ENCODE measurements around the gene EWSR1.

Gene EWSR1

GRCh38 chr22:29298641-29299040, 30.6 kb downstream of the EWSR1 start:
- Histone ChIP-seq H3K27me3 (ENCODE audit: control insufficient read depth in 1 of 2, insufficient read depth in 2 of 2, low read length in 2 of 2) (no peaks in the 10 kb centered on the region), H3K9ac (ENCODE audit: low read depth in 1 of 2, low read length in 2 of 2) (no peak overlapping the region), H3K27ac (ENCODE audit: low read depth, low read length) (no peak overlapping the region), H3K4me3 (ENCODE audit: low read depth in 1 of 2, low read length in 2 of 2) (no peak overlapping the region), H3K9me3 (ENCODE audit: control insufficient read depth in 1 of 2, low read length in 2 of 2) (no peaks in the 10 kb centered on the region), H3K36me3 (ENCODE audit: control insufficient read depth in 1 of 2, insufficient read depth in 2 of 2, low read length in 2 of 2) (peaks cover 51 to 76% of the 10 kb centered on the region in 2 donors), H3K4me1 (ENCODE audit: control insufficient read depth in 1 of 2, insufficient read depth in 2 of 2, low read length in 2 of 2) (peaks cover 21 to 24% of the 10 kb centered on the region in 2 donors)

- no peak overlapping the region for H3K27ac ChIP-seq (ENCODE audit: low read depth, low read length)
- H3K9ac ChIP-seq (ENCODE audit: low read depth in 1 of 2, low read length in 2 of 2): no peak overlapping the region
- peaks cover 21 to 24% of the 10 kb centered on the region in 2 donors for H3K4me1 ChIP-seq (ENCODE audit: control insufficient read depth in 1 of 2, insufficient read depth in 2 of 2, low read length in 2 of 2)
- no peaks in the 10 kb centered on the region for H3K27me3 ChIP-seq (ENCODE audit: control insufficient read depth in 1 of 2, insufficient read depth in 2 of 2, low read length in 2 of 2)
- H3K36me3 ChIP-seq (ENCODE audit: control insufficient read depth in 1 of 2, insufficient read depth in 2 of 2, low read length in 2 of 2): peaks cover 49 to 69% of the 10 kb centered on the region in 2 donors
- H3K9me3 ChIP-seq (ENCODE audit: control insufficient read depth in 1 of 2, low read length in 2 of 2): no peaks in the 10 kb centered on the region
- H3K4me3 ChIP-seq (ENCODE audit: low read depth in 1 of 2, low read length in 2 of 2): no peak overlapping the region
These were observed 31.2 kb downstream of the EWSR1 start for GRCh38 chr22:29299136-29299900.

DNA sequence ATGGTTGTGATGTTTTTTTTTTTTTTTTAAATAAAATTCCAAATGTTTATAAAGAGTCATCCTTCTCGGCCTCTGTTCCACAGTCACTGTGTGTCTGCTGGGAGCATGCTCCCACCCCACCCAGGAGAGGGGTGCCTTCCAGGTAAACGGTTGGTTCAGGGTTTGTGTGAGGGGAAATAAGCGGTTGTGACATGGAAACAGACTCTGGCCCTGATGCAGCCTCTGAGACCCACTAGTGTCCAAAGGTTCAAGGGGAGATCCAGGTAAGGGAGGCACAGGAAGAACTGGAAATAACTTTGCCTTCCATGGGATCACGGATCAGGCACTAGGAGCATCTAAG, 32.4 kb downstream of the EWSR1 start:
- Histone ChIP-seq H3K4me3 (ENCODE audit: low read depth in 1 of 2, low read length in 2 of 2) (no peak overlapping the region), H3K4me1 (ENCODE audit: control insufficient read depth in 1 of 2, insufficient read depth in 2 of 2, low read length in 2 of 2) (peaks cover 21 to 24% of the 10 kb centered on the region in 2 donors), H3K9me3 (ENCODE audit: control insufficient read depth in 1 of 2, low read length in 2 of 2) (no peaks in the 10 kb centered on the region), H3K27me3 (ENCODE audit: control insufficient read depth in 1 of 2, insufficient read depth in 2 of 2, low read length in 2 of 2) (no peaks in the 10 kb centered on the region), H3K9ac (ENCODE audit: low read depth in 1 of 2, low read length in 2 of 2) (no peak overlapping the region), H3K27ac (ENCODE audit: low read depth, low read length) (no peak overlapping the region), H3K36me3 (ENCODE audit: control insufficient read depth in 1 of 2, insufficient read depth in 2 of 2, low read length in 2 of 2) (peaks cover 45 to 59% of the 10 kb centered on the region in 2 donors)

DNA sequence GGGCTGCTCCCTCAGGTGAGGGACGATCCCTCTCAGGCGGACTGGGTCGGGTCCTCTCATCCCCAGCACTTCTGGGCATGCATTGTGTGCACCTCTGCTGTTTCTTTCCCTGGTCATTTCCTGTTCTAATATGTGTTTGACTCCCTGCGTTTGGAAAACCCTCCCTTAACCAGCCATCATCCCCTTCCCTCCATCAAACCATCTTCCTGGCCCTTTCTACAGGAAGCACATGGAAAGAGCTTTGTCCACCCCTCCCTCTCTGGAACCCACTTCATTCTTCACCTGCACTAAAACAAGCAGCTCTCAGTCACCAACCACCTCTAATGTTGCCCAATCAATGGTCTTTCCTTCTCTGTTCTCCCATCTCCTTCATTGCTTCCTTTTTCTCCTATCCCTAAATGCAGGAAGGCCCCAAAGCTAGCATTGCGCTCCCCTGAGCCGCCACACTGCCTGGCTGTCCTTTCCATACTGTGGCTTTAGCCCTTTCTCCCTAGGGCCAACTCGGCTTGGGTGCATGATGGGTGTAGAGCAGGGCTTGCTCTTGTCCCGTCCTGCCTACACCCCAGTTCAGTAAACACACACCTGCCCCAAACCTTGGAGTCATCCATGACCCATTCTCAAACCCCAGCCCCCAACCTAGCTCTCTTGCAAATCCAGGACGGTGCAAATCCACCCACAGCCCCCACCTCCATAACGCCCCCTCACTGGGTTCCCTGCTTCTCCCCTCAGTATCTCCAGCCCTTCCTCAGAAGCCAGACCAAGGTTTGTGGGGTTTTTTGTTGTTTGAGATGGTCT, 32.9 kb downstream of the EWSR1 start:
- Histone ChIP-seq H3K4me1 (ENCODE audit: control insufficient read depth in 1 of 2, insufficient read depth in 2 of 2, low read length in 2 of 2) (peaks cover 24 to 26% of the 10 kb centered on the region in 2 donors), H3K27me3 (ENCODE audit: control insufficient read depth in 1 of 2, insufficient read depth in 2 of 2, low read length in 2 of 2) (no peaks in the 10 kb centered on the region), H3K36me3 (ENCODE audit: control insufficient read depth in 1 of 2, insufficient read depth in 2 of 2, low read length in 2 of 2) (peaks cover 41 to 53% of the 10 kb centered on the region in 2 donors), H3K27ac (ENCODE audit: low read depth, low read length) (no peak overlapping the region), H3K4me3 (ENCODE audit: low read depth in 1 of 2, low read length in 2 of 2) (no peak overlapping the region), H3K9me3 (ENCODE audit: control insufficient read depth in 1 of 2, low read length in 2 of 2) (no peaks in the 10 kb centered on the region), H3K9ac (ENCODE audit: low read depth in 1 of 2, low read length in 2 of 2) (no peak overlapping the region)

GRCh38 chr22:29301716-29302401, 33.8 kb downstream of the EWSR1 start:
- Histone ChIP-seq H3K4me3 (ENCODE audit: low read depth in 1 of 2, low read length in 2 of 2) (no peak overlapping the region), H3K4me1 (ENCODE audit: control insufficient read depth in 1 of 2, insufficient read depth in 2 of 2, low read length in 2 of 2) (peaks cover 25 to 28% of the 10 kb centered on the region in 2 donors), H3K27me3 (ENCODE audit: control insufficient read depth in 1 of 2, insufficient read depth in 2 of 2, low read length in 2 of 2) (no peaks in the 10 kb centered on the region), H3K27ac (ENCODE audit: low read depth, low read length) (no peak overlapping the region), H3K9me3 (ENCODE audit: control insufficient read depth in 1 of 2, low read length in 2 of 2) (no peaks in the 10 kb centered on the region), H3K36me3 (ENCODE audit: control insufficient read depth in 1 of 2, insufficient read depth in 2 of 2, low read length in 2 of 2) (peaks cover 35 to 44% of the 10 kb centered on the region in 2 donors), H3K9ac (ENCODE audit: low read depth in 1 of 2, low read length in 2 of 2) (no peak overlapping the region)

GRCh38 chr22:29302402-29302680, 34.3 kb downstream of the EWSR1 start:
- Histone ChIP-seq H3K9ac (ENCODE audit: low read depth in 1 of 2, low read length in 2 of 2) (no peak overlapping the region), H3K4me3 (ENCODE audit: low read depth in 1 of 2, low read length in 2 of 2) (no peak overlapping the region), H3K36me3 (ENCODE audit: control insufficient read depth in 1 of 2, insufficient read depth in 2 of 2, low read length in 2 of 2) (peaks cover 31 to 40% of the 10 kb centered on the region in 2 donors), H3K4me1 (ENCODE audit: control insufficient read depth in 1 of 2, insufficient read depth in 2 of 2, low read length in 2 of 2) (peaks cover 25 to 30% of the 10 kb centered on the region in 2 donors), H3K9me3 (ENCODE audit: control insufficient read depth in 1 of 2, low read length in 2 of 2) (no peaks in the 10 kb centered on the region), H3K27ac (ENCODE audit: low read depth, low read length) (no peak overlapping the region), H3K27me3 (ENCODE audit: control insufficient read depth in 1 of 2, insufficient read depth in 2 of 2, low read length in 2 of 2) (no peaks in the 10 kb centered on the region)

DNA sequence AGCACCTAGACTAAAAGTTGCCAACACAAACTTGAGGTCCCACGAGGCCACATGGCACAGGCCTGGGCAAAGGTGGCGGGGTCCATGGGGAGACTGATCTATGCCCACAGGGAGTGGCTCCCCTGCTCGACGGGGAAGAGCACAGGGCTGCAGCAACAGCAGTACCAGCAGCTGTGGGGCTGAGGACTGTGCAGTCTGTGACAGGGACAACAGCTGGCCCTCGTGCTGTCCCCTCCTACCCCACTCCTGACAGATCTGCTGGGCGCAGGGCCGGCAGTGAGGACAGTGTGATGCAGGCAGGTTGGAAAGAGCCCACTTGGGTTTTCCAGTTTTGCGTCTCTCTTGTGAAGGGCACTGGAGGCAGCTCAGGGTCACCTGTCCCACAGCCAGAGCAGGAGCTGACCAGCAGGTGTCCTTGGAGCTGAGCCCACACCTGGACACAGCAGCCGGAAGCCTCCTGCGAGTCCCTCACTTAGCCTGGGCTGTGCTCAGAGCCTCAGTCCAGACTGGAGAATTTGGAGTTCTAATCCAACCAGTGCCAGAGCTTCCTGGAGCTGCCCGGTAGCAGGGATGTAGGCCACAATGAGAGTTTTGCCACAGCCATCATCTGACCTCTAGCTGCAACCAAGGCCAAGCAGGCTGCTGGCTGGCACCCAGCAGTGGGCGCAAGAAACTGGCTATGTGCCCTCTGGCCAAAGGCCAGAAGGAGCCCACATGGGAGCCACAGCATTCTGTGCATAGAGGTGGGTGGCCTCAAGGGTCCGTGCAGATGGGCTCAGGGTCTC, 34.8 kb downstream of the EWSR1 start:
- H3K27me3 ChIP-seq (ENCODE audit: control insufficient read depth in 1 of 2, insufficient read depth in 2 of 2, low read length in 2 of 2): no peaks in the 10 kb centered on the region
- peak overlapping the region; percentile 15 to 30 for H3K9ac ChIP-seq (ENCODE audit: low read depth in 1 of 2, low read length in 2 of 2)
- H3K27ac ChIP-seq (ENCODE audit: low read depth, low read length): peak overlapping the region; percentile 57

DNA sequence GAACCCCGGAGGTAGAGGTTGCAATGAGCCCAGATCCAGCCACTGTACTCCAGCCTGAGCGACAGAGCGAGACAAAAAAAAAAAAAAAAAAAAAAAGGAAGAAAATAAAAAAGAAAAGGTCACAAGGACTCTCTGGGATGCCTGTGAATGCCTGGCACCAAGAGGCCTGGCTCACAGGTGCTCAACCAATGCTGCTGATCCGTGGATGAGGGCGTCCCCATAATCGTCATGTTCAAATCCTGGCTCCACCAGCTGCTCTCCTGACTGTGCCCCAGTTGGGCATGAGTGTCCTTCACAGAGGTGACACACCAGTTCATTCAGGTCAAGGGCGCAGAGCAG, 37.7 kb downstream of the EWSR1 start:
- Histone ChIP-seq H3K4me3 (ENCODE audit: low read depth in 1 of 2, low read length in 2 of 2) (peak overlapping the region; percentile 75 to 86), H3K36me3 (ENCODE audit: control insufficient read depth in 1 of 2, insufficient read depth in 2 of 2, low read length in 2 of 2) (peaks cover 3 to 7% of the 10 kb centered on the region in 2 donors), H3K4me1 (ENCODE audit: control insufficient read depth in 1 of 2, insufficient read depth in 2 of 2, low read length in 2 of 2) (peaks cover 54 to 62% of the 10 kb centered on the region in 2 donors), H3K9me3 (ENCODE audit: control insufficient read depth in 1 of 2, low read length in 2 of 2) (no peaks in the 10 kb centered on the region), H3K27ac (ENCODE audit: low read depth, low read length) (no peak overlapping the region), H3K9ac (ENCODE audit: low read depth in 1 of 2, low read length in 2 of 2) (peak overlapping the region in 1 of 2 donors; percentile 57), H3K27me3 (ENCODE audit: control insufficient read depth in 1 of 2, insufficient read depth in 2 of 2, low read length in 2 of 2) (no peaks in the 10 kb centered on the region)

More for the DNA sequence above, 34.8 kb downstream of the EWSR1 start:
- H3K4me1 ChIP-seq (ENCODE audit: control insufficient read depth in 1 of 2, insufficient read depth in 2 of 2, low read length in 2 of 2): peaks cover 29 to 35% of the 10 kb centered on the region in 2 donors
- no peaks in the 10 kb centered on the region for H3K9me3 ChIP-seq (ENCODE audit: control insufficient read depth in 1 of 2, low read length in 2 of 2)
- peak overlapping the region in 1 of 2 donors; percentile 6 for H3K4me3 ChIP-seq (ENCODE audit: low read depth in 1 of 2, low read length in 2 of 2)
- peaks cover 26 to 34% of the 10 kb centered on the region in 2 donors for H3K36me3 ChIP-seq (ENCODE audit: control insufficient read depth in 1 of 2, insufficient read depth in 2 of 2, low read length in 2 of 2)

DNA sequence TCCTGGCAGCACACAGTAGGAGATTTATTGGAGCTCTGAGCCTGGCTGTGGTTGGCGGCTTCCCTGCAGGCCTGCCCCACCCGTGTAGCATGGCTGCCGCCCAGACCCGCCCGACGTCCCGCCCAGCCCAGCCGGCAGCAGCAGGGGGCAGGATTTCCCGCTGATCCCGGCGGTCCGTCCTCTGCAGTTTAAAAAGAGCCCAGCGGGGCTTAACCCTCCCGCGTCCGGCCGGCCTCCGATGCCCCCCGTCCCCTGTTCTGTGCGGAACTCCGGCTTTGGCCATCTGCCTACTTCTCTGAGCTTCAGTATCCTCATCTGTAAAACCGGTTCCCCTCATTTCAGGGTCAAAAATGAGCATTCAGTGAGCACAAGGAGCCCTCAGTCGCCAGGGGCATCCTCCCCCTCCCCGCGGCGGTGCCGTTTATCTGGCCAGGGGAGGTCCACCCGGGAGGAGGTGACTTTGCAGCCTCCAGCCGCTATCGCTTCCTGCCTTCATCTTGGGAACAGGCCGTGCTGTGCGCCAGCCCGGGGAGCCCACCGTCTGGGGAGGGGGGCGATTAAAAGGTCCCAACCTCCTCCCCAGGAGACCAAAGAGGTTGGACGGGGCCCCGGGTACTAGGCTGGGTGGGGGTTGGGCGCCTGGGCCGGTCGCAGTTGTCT, 38.2 kb downstream of the EWSR1 start, which contains the start of gene GAS2L1:
Gene GAS2L1 (plus strand): TSS at position 476 of the 660 bp plus-strand sequence. CDS start 1,456 bp downstream, outside the sequence.
- Histone ChIP-seq H3K4me1 (ENCODE audit: control insufficient read depth in 1 of 2, insufficient read depth in 2 of 2, low read length in 2 of 2) (peaks cover 56 to 66% of the 10 kb centered on the region in 2 donors), H3K27me3 (ENCODE audit: control insufficient read depth in 1 of 2, insufficient read depth in 2 of 2, low read length in 2 of 2) (no peaks in the 10 kb centered on the region), H3K4me3 (ENCODE audit: low read depth in 1 of 2, low read length in 2 of 2) (peak within 1 kb of the TSS; percentile 75 to 86), H3K9me3 (ENCODE audit: control insufficient read depth in 1 of 2, low read length in 2 of 2) (no peaks in the 10 kb centered on the region), H3K27ac (ENCODE audit: low read depth, low read length) (peak within 1 kb of the TSS; percentile 66), H3K36me3 (ENCODE audit: control insufficient read depth in 1 of 2, insufficient read depth in 2 of 2, low read length in 2 of 2) (peaks cover 0 to 2% of the 10 kb centered on the region in 2 donors), H3K9ac (ENCODE audit: low read depth in 1 of 2, low read length in 2 of 2) (peak within 1 kb of the TSS; percentile 71 to 72)

Measured in duodenal mucosa (tissue), 2 donors.